ENCODE measurements around the gene CHRNB1. TPM values are rescaled to one million over a fixed set of nuclear protein-coding genes. Genes with fewer than 3 reads are reported as not detected.

Gene CHRNB1
- total RNA-seq, 2 experiments from 2014 or later, result 1.6 to 2.2 TPM

DNA sequence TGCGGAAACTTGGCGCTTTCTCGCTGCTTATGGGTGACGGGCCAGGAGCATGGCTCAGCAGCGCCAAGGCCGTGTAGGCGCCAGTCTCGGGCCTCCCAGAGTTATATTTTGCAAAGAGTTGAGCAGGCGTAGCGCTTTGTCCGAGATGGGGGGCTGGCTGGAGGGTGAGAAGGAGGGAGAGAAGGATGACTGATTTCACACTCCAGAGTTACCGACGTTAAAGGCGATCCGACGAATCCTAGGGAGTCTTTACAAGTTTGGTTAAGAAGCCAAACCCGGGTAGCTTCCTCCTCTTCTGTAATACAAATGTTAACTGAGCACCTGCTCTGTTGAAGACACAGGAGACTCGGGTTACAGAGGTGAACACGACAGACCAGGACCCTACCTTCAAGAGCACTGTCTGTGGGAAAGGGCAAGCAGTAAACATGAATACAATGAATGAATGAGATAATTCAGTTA is 40.1 kb downstream of the CHRNB1 start:
- ATAC-seq (ENCODE audit: poor library complexity), result peak; percentile 11

GRCh38 chr17:7486181-7486580 is 41.3 kb downstream of the CHRNB1 start:
- no peaks in the 10 kb centered on the region for H3K27me3 Mint-ChIP-seq
- no peak for ATAC-seq (ENCODE audit: poor library complexity)
- ChIA-PET CTCF (interaction anchor here (0.9 to 6.2 kb wide), 4 partner anchors 29 to 130 kb away, joined by 3 to 61 read pairs (median 5); no protein-coding TSS in a partner anchor), POLR2A (interaction anchor here (0.8 to 6.6 kb wide), 7 partner anchors 9 to 201 kb away, joined by 3 to 156 read pairs (median 5); partner anchors contain the start of genes FGF11, TMEM102, TP53 and WRAP53)
- peak overlapping the region; percentile 52 for H3K27ac Mint-ChIP-seq
- H3K4me3 ChIP-seq (ENCODE audit: low read length), result peak overlapping the region; percentile 87
- H3K4me3 Mint-ChIP-seq, result peak overlapping the region; percentile 72
- peaks cover 7% of the 10 kb centered on the region for H3K36me3 ChIP-seq (ENCODE audit: insufficient read depth, low read length)
- H3K4me1 ChIP-seq (ENCODE audit: insufficient read depth, low read length), result peaks cover 75% of the 10 kb centered on the region
- intact Hi-C loops (cut with DNase I, micrococcal nuclease), result loop anchor here (5.0 to 10.0 kb wide), 3 partner anchors 89 to 669 kb away; partner anchors contain the start of genes TMEM95 (in 2 of the 2) and PER1 (in 1 of the 2)
- H3K36me3 Mint-ChIP-seq (ENCODE audit: low read depth), result peaks cover 64% of the 10 kb centered on the region
- H3K4me1 Mint-ChIP-seq (ENCODE audit: low read depth), result peaks cover 82% of the 10 kb centered on the region
- no peak for DNase-seq
- no peaks in the 10 kb centered on the region for H3K9me3 ChIP-seq (ENCODE audit: control insufficient read depth in 1 of 2, insufficient read depth in 1 of 2, low read length in 2 of 2)
- H3K27me3 ChIP-seq (ENCODE audit: control insufficient read depth in 1 of 2, insufficient read depth in 2 of 2, low read length in 2 of 2), result no peaks in the 10 kb centered on the region
- TF ChIP-seq, protein P1, sequence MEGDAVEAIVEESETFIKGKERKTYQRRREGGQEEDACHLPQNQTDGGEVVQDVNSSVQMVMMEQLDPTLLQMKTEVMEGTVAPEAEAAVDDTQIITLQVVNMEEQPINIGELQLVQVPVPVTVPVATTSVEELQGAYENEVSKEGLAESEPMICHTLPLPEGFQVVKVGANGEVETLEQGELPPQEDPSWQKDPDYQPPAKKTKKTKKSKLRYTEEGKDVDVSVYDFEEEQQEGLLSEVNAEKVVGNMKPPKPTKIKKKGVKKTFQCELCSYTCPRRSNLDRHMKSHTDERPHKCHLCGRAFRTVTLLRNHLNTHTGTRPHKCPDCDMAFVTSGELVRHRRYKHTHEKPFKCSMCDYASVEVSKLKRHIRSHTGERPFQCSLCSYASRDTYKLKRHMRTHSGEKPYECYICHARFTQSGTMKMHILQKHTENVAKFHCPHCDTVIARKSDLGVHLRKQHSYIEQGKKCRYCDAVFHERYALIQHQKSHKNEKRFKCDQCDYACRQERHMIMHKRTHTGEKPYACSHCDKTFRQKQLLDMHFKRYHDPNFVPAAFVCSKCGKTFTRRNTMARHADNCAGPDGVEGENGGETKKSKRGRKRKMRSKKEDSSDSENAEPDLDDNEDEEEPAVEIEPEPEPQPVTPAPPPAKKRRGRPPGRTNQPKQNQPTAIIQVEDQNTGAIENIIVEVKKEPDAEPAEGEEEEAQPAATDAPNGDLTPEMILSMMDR (IDR thresholded peaks at IDR 0.05), result no peak
- H3K9me3 Mint-ChIP-seq, result no peaks in the 10 kb centered on the region
- H3K27ac ChIP-seq (ENCODE audit: low read depth in 1 of 2, low read length in 2 of 2), result peak overlapping the region in 1 of 2 donors; percentile 11

More for the DNA sequence above, 40.1 kb downstream of the CHRNB1 start:
- ChIA-PET CTCF (interaction anchor here (0.9 to 6.2 kb wide), 3 partner anchors 45 to 76 kb away, joined by 3 to 61 read pairs (median 6); no protein-coding TSS in a partner anchor), POLR2A (interaction anchor here (0.8 to 6.6 kb wide), 31 partner anchors 8 to 763 kb away, joined by 3 to 156 read pairs (median 8); partner anchors contain the start of genes CHRNB1, CNTROB, CTC1 and CTDNEP1)
- peaks cover 7% of the 10 kb centered on the region for H3K36me3 ChIP-seq (ENCODE audit: insufficient read depth, low read length)
- Mint-ChIP-seq H3K4me1 (ENCODE audit: low read depth) (peaks cover 76% of the 10 kb centered on the region), H3K9me3 (no peaks in the 10 kb centered on the region), H3K27ac (peak overlapping the region; percentile 99), H3K36me3 (ENCODE audit: low read depth) (peaks cover 55% of the 10 kb centered on the region), H3K27me3 (no peaks in the 10 kb centered on the region), H3K4me3 (peak overlapping the region; percentile 94)
- H3K4me3 ChIP-seq (ENCODE audit: low read length), result peak overlapping the region; percentile 87
- H3K9me3 ChIP-seq (ENCODE audit: control insufficient read depth in 1 of 2, insufficient read depth in 1 of 2, low read length in 2 of 2), result no peaks in the 10 kb centered on the region
- no peaks in the 10 kb centered on the region for H3K27me3 ChIP-seq (ENCODE audit: control insufficient read depth in 1 of 2, insufficient read depth in 2 of 2, low read length in 2 of 2)
- intact Hi-C loops (cut with DNase I, micrococcal nuclease), result loop anchor here (1.0 to 10.0 kb wide), 12 partner anchors 30 to 670 kb away; partner anchors contain the start of genes TMEM95 (in 2 of the 2), EIF5A (in 1 of the 2), PER1 (in 1 of the 2) and SENP3 (in 1 of the 2)
- TF ChIP-seq, protein P1 (IDR thresholded peaks at IDR 0.05), result no peak
- H3K27ac ChIP-seq (ENCODE audit: low read depth in 1 of 2, low read length in 2 of 2), result peak overlapping the region; percentile 44 to 48
- peaks cover 75% of the 10 kb centered on the region for H3K4me1 ChIP-seq (ENCODE audit: insufficient read depth, low read length)
- no peak for DNase-seq

GRCh38 chr17:7490144-7490543 is 45.3 kb downstream of the CHRNB1 start:
- intact Hi-C loops (cut with DNase I, micrococcal nuclease), result no loop called here
- H3K27ac ChIP-seq (ENCODE audit: low read depth in 1 of 2, low read length in 2 of 2), result no peak overlapping the region
- TF ChIP-seq, protein P1 (IDR thresholded peaks at IDR 0.05), result no peak
- H3K4me1 ChIP-seq (ENCODE audit: insufficient read depth, low read length), result peaks cover 63% of the 10 kb centered on the region
- peaks cover 65% of the 10 kb centered on the region for H3K36me3 Mint-ChIP-seq (ENCODE audit: low read depth)
- peaks cover 36% of the 10 kb centered on the region for H3K36me3 ChIP-seq (ENCODE audit: insufficient read depth, low read length)
- ATAC-seq (ENCODE audit: poor library complexity), result no peak
- peak overlapping the region; percentile 13 for H3K4me3 Mint-ChIP-seq
- CTCF ChIA-PET, result interaction anchor here (1.4 kb wide), 1 partner anchor 54 kb away, joined by 7 read pairs; no protein-coding TSS in a partner anchor
- no peak overlapping the region for H3K27ac Mint-ChIP-seq
- H3K9me3 Mint-ChIP-seq, result no peaks in the 10 kb centered on the region
- DNase-seq, result no peak
- H3K27me3 Mint-ChIP-seq, result no peaks in the 10 kb centered on the region
- H3K9me3 ChIP-seq (ENCODE audit: control insufficient read depth in 1 of 2, insufficient read depth in 1 of 2, low read length in 2 of 2), result no peaks in the 10 kb centered on the region
- H3K4me3 ChIP-seq (ENCODE audit: low read length), result no peak overlapping the region
- POLR2A ChIA-PET, result interaction anchor here (1.0 to 1.8 kb wide), 3 partner anchors 11 to 134 kb away, joined by 3 to 4 read pairs (median 3); partner anchors contain the start of genes TMEM102 and ZBTB4
- H3K4me1 Mint-ChIP-seq (ENCODE audit: low read depth), result peaks cover 76% of the 10 kb centered on the region
- no peaks in the 10 kb centered on the region for H3K27me3 ChIP-seq (ENCODE audit: control insufficient read depth in 1 of 2, insufficient read depth in 2 of 2, low read length in 2 of 2)
